Loucy (cell line): ENCODE data around the gene NKX2-3.

Experiments
- EZH2phosphoT487 ChIP-seq: fragments of 200-600 bp; IDR thresholded peaks from 2 replicates; pipeline ENCODE4 v1.6.1; 2018; ENCODE audit warnings: antibody characterized with exemption, mild to moderate bottlenecking, moderate library complexity, borderline replicate concordance
- TF ChIP-seq, protein P1 (sequence below): fragments of 200-600 bp; sonication (generic); conservative IDR thresholded peaks from 2 replicates; pipeline ENCODE4 v1.5.1; 2014; ENCODE audit warnings: mild to moderate bottlenecking, antibody characterized with exemption, low read length

DNA sequence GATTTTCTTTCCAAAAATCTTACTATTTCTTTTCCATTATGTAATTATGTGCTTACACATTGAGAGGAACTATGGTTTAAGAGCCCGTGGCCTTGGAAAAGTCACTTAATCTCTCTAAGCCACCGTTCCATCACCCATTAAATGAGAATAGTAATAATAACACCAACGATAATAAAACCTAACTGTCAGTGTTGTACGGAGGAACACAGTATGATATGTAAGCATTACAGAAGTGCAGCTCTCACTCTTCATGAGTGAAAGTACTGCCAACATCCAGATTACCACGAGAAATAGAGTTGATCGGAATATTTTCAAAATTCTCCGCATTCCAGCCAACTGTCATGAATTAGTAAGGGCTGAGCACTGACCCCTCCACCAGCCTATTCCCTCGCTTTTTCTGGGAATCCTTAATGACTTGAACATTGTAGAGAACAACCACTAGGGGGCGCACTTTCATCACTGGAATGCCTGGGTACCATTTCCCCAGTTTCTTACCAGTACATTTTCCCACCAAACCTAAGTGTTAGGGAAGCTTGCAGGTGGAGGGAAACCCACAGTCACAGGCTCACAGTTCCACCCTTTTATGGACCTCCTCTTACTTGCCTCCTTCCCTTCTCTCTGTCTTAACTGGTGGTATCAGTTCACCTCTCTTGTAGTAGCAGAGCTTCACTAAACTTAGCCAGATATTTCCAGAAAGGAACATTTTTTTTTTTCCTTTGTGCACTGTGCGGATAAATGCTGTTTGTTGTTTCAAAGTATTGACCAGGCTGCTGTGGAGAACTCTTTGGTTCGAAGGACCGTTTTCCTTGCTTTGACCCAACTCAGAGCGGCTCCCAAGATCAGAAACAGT is 27.8 kb downstream of the NKX2-3 start:
- TF ChIP-seq, protein P1, sequence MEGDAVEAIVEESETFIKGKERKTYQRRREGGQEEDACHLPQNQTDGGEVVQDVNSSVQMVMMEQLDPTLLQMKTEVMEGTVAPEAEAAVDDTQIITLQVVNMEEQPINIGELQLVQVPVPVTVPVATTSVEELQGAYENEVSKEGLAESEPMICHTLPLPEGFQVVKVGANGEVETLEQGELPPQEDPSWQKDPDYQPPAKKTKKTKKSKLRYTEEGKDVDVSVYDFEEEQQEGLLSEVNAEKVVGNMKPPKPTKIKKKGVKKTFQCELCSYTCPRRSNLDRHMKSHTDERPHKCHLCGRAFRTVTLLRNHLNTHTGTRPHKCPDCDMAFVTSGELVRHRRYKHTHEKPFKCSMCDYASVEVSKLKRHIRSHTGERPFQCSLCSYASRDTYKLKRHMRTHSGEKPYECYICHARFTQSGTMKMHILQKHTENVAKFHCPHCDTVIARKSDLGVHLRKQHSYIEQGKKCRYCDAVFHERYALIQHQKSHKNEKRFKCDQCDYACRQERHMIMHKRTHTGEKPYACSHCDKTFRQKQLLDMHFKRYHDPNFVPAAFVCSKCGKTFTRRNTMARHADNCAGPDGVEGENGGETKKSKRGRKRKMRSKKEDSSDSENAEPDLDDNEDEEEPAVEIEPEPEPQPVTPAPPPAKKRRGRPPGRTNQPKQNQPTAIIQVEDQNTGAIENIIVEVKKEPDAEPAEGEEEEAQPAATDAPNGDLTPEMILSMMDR, result peak; percentile 99
- no peak for TF ChIP-seq EZH2phosphoT487
